Kidney (tissue), 14 donors: Measurements from ENCODE around the gene NAV1. TPM values are rescaled to one million over a fixed set of nuclear protein-coding genes. Genes with fewer than 3 reads are reported as not detected.

Experiments
- DNase-seq, 5 donors: peaks; one replicate each; pipeline ENCODE4 v3.0.0-alpha.2; 2013 to 2020
- FAIRE-seq: peaks from 2 replicates; lab custom pipeline; 2012; peaks lifted over from hg19 to GRCh38; lab: Jason Lieb, UNC
- H3K27ac ChIP-seq, 2 donors: one replicate each; pipeline ENCODE4 v1.7.0; 2013; ENCODE audit warnings: low read depth in 2 of 2, low read length in 2 of 2, inconsistent platforms in 1 of 2
- H3K27me3 ChIP-seq: one replicate; pipeline ENCODE4 v1.7.1; 2013; ENCODE audit warnings: low read length, inconsistent platforms; ENCODE audit not compliant: control insufficient read depth, insufficient read depth
- H3K36me3 ChIP-seq, 3 donors: one replicate each; pipeline versions ENCODE4 v1.7.0 to v1.7.1; 2013; ENCODE audit warnings: low read length in 3 of 3, control low read depth in 1 of 3, inconsistent platforms in 1 of 3; ENCODE audit not compliant: insufficient read depth in 3 of 3, control insufficient read depth in 2 of 3
- H3K4me1 ChIP-seq, 3 donors: one replicate each; pipeline versions ENCODE4 v1.7.0 to v1.7.1; 2013; ENCODE audit warnings: low read length in 3 of 3, inconsistent platforms in 1 of 3, low read depth in 1 of 3; ENCODE audit not compliant: control insufficient read depth in 2 of 3, insufficient read depth in 2 of 3
- H3K4me3 ChIP-seq, 3 donors: one replicate each; pipeline versions ENCODE4 v1.7.0 to v1.8.1; 2013; ENCODE audit warnings: low read length in 3 of 3, control low read depth in 1 of 3, inconsistent platforms in 1 of 3
- H3K9ac ChIP-seq, 3 donors: one replicate each; pipeline versions ENCODE4 v1.7.0 to v1.7.1; 2013; ENCODE audit warnings: low read length in 3 of 3, control low read depth in 1 of 3, inconsistent platforms in 1 of 3
- H3K9me3 ChIP-seq, 3 donors: one replicate each; pipeline versions ENCODE4 v1.7.0 to v1.7.1; 2013; ENCODE audit warnings: low read length in 3 of 3, control low read depth in 1 of 3, inconsistent platforms in 1 of 3; ENCODE audit not compliant: control insufficient read depth in 2 of 3, insufficient read depth in 1 of 3
- CTCF ChIP-seq: IDR thresholded peaks from 3 replicates; pipeline ENCODE4 v1.5.1; 2012; ENCODE audit warnings: mild to moderate bottlenecking, moderate library complexity, borderline replicate concordance; ENCODE audit not compliant: insufficient read depth; ENCODE audit errors: extremely low read depth
- intact Hi-C: fragments of 100-400 bp; cut with DNase I; formaldehyde crosslinking; loops from one replicate; pipeline ENCODE4 v1.11.1; 2022
- polyA plus RNA-seq: library from polyadenylated mRNA; stranded (reverse); fragments of 350-450 nt; fragmentation: Illumina TruSeq; extraction: RNeasy Lipid Tissue Mini Kit (QIAGEN cat#74804); gene quantifications from one replicate; pipeline ENCODE4 v1.2.3, GENCODE V29; 2014; ENCODE audit warnings: low read depth, low replicate concordance; ENCODE audit not compliant: insufficient read depth
- total RNA-seq: library from RNA; stranded (reverse); fragmentation: NEBNext Ultra II Directional; extraction: Animal tissue kit (Norgen Biotek cat#: 25700); gene quantifications from one replicate; pipeline ENCODE4 v1.2.1, GENCODE V29; 2021
- donor health status: control.
- donor health status: control.
- donor health status: control.
- donor health status: control.
- donor health status: control.
- donor health status: DM: yes; HTN: yes; CAD: no.
- donor health status: Normal renal cell carcinoma (clear cell type).

Gene NAV1
- total and polyA plus RNA-seq, 2 donors from 2014 or later: 1.7 to 23.0 TPM

GRCh38 chr1:201566933-201567801 lies 28.2 kb downstream of the NAV1 start:
- no peak overlapping the region for H3K9ac ChIP-seq
- DNase-seq: no peak
- intact Hi-C loops: loop anchor here (10.0 kb wide), 1 partner anchor 228 kb away; no protein-coding TSS in a partner anchor
- TF ChIP-seq CTCF: no peak
- no peaks in the 10 kb centered on the region for H3K9me3 ChIP-seq
- FAIRE-seq: no peak
- peaks cover 0 to 5% (median 0%) of the 10 kb centered on the region in 3 donors for H3K4me1 ChIP-seq
- no peaks in the 10 kb centered on the region for H3K36me3 ChIP-seq
- H3K27ac ChIP-seq: no peak overlapping the region
- H3K4me3 ChIP-seq: no peak overlapping the region
- no peaks in the 10 kb centered on the region for H3K27me3 ChIP-seq

- no peak for TF ChIP-seq CTCF
- DNase-seq: no peak
- intact Hi-C loops: loop anchor here (10.0 kb wide), 1 partner anchor 227 kb away; no protein-coding TSS in a partner anchor
Observed at GRCh38 chr1:201568265-201568664, 29.3 kb downstream of the NAV1 start.

GRCh38 chr1:201568859-201569294 lies 29.9 kb downstream of the NAV1 start:
- Histone ChIP-seq H3K9ac (no peak overlapping the region), H3K27ac (no peak overlapping the region), H3K4me1 (peaks cover 0 to 5% (median 0%) of the 10 kb centered on the region in 3 donors), H3K9me3 (no peaks in the 10 kb centered on the region), H3K4me3 (no peak overlapping the region), H3K27me3 (no peaks in the 10 kb centered on the region), H3K36me3 (no peaks in the 10 kb centered on the region)
- DNase-seq (no peak), FAIRE-seq (no peak)
- intact Hi-C loops: loop anchor here (10.0 kb wide), 1 partner anchor 226 kb away; no protein-coding TSS in a partner anchor
- no peak for TF ChIP-seq CTCF

More at GRCh38 chr1:201568265-201568664, 29.3 kb downstream of the NAV1 start:
- FAIRE-seq: no peak
- no peak overlapping the region for H3K9ac ChIP-seq
- peaks cover 0 to 5% (median 0%) of the 10 kb centered on the region in 3 donors for H3K4me1 ChIP-seq
- H3K27ac ChIP-seq: no peak overlapping the region
- no peak overlapping the region for H3K4me3 ChIP-seq
- H3K9me3 ChIP-seq: no peaks in the 10 kb centered on the region
- no peaks in the 10 kb centered on the region for H3K27me3 ChIP-seq
- no peaks in the 10 kb centered on the region for H3K36me3 ChIP-seq
